HG02759 (cell line): ENCODE measurements around the gene LGR5.

ENCODE experiments used
- ATAC-seq: cut with Tn5 transposase; IDR thresholded peaks from one replicate; pipeline ENCODE4 v1.9.1; 2021; ENCODE audit warnings: mild to moderate bottlenecking, moderate library complexity; ENCODE audit not compliant: unreplicated experiment

The LGR5 gene

GRCh38 chr12:71439613-71440344 lies at the start of gene LGR5:
Gene LGR5, plus strand, starts transcription at chr12:71439798. Its CDS starts 283 bp downstream, at chr12:71440081.
- ATAC-seq = peak; percentile 48

- peak; percentile 93 for ATAC-seq
Measured at GRCh38 chr12:71392521-71393145, 47.0 kb upstream of the LGR5 start.

- no peak for ATAC-seq
Measured at GRCh38 chr12:71393625-71394024, 46.0 kb upstream of the LGR5 start.

GRCh38 chr12:71397433-71397954 lies 42.1 kb upstream of the LGR5 start:
- no peak for ATAC-seq

GRCh38 chr12:71399197-71399596 lies 40.4 kb upstream of the LGR5 start:
- ATAC-seq = no peak

GRCh38 chr12:71400481-71400880 lies 39.1 kb upstream of the LGR5 start:
- no peak for ATAC-seq

- ATAC-seq = no peak
Measured at GRCh38 chr12:71405884-71406283, 33.7 kb upstream of the LGR5 start.

GRCh38 chr12:71407732-71408131 lies 31.9 kb upstream of the LGR5 start:
- ATAC-seq = no peak

- ATAC-seq = no peak
Measured at GRCh38 chr12:71410844-71411243, 28.8 kb upstream of the LGR5 start.

GRCh38 chr12:71411635-71412034 lies 28.0 kb upstream of the LGR5 start:
- no peak for ATAC-seq

GRCh38 chr12:71415336-71416231 lies 24.0 kb upstream of the LGR5 start:
- ATAC-seq = peak; percentile 67

- no peak for ATAC-seq
Measured at GRCh38 chr12:71417181-71417580, 22.4 kb upstream of the LGR5 start.

GRCh38 chr12:71420775-71421406 lies 18.7 kb upstream of the LGR5 start:
- ATAC-seq = no peak

- ATAC-seq = no peak
Measured at GRCh38 chr12:71425568-71426299, 13.9 kb upstream of the LGR5 start.

- ATAC-seq = no peak
Measured at GRCh38 chr12:71426300-71427047, 13.1 kb upstream of the LGR5 start.

- no peak for ATAC-seq
Measured at GRCh38 chr12:71430756-71431155, 8.8 kb upstream of the LGR5 start.

- no peak for ATAC-seq
Measured at GRCh38 chr12:71431991-71432390, 7.6 kb upstream of the LGR5 start.

GRCh38 chr12:71432936-71433335 lies 6.7 kb upstream of the LGR5 start:
- ATAC-seq = no peak

- ATAC-seq = no peak
Measured at GRCh38 chr12:71436696-71437095, 2.9 kb upstream of the LGR5 start.
